D721Med (cell line): ENCODE data around the gene SLC9A9.

Source experiments
- DNase-seq: peaks from one replicate; pipeline ENCODE4 v3.0.0; 2011; ENCODE audit warnings: low spot score; ENCODE audit not compliant: insufficient read length
- FAIRE-seq: peaks from 2 replicates; lab custom pipeline; 2011; peaks lifted over from hg19 to GRCh38; lab: Jason Lieb, UNC
- TF ChIP-seq, protein P1 (sequence below): IDR thresholded peaks from 2 replicates; pipeline ENCODE4 v1.5.1; 2012; ENCODE audit warnings: mild to moderate bottlenecking, control low read depth; ENCODE audit not compliant: insufficient read depth; ENCODE audit errors: missing control alignments

Gene SLC9A9

DNA sequence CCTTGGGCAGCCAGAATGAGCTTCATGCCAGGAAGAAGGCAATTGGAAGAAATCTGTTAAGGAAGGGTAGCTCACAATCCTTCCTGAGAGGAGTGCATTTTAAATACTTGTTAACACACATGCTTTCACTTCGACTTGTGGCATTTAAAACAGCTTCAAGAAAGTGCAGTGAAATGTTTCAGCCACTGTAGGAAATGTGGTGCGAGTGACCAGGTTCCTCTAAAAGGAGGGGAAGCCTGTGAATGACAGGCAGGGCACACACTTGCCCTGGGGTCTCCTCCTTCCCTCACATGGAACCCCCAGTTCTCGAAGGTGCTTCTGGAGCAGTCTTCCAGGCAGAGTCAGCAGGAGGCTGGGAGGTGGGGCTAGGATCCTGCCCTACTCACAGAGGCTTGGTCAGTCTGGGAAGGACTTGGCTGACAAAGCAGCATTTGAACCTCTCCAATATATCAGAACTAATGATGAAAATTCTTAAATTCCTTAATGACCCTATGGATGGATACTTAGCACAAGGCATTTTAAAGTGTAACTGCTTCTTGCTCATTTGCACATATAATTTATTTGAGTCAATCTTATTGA lies 370.1 kb downstream of the SLC9A9 start:
- FAIRE-seq (no peak), DNase-seq (no peak)
- TF ChIP-seq, protein P1, sequence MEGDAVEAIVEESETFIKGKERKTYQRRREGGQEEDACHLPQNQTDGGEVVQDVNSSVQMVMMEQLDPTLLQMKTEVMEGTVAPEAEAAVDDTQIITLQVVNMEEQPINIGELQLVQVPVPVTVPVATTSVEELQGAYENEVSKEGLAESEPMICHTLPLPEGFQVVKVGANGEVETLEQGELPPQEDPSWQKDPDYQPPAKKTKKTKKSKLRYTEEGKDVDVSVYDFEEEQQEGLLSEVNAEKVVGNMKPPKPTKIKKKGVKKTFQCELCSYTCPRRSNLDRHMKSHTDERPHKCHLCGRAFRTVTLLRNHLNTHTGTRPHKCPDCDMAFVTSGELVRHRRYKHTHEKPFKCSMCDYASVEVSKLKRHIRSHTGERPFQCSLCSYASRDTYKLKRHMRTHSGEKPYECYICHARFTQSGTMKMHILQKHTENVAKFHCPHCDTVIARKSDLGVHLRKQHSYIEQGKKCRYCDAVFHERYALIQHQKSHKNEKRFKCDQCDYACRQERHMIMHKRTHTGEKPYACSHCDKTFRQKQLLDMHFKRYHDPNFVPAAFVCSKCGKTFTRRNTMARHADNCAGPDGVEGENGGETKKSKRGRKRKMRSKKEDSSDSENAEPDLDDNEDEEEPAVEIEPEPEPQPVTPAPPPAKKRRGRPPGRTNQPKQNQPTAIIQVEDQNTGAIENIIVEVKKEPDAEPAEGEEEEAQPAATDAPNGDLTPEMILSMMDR = no peak

DNA sequence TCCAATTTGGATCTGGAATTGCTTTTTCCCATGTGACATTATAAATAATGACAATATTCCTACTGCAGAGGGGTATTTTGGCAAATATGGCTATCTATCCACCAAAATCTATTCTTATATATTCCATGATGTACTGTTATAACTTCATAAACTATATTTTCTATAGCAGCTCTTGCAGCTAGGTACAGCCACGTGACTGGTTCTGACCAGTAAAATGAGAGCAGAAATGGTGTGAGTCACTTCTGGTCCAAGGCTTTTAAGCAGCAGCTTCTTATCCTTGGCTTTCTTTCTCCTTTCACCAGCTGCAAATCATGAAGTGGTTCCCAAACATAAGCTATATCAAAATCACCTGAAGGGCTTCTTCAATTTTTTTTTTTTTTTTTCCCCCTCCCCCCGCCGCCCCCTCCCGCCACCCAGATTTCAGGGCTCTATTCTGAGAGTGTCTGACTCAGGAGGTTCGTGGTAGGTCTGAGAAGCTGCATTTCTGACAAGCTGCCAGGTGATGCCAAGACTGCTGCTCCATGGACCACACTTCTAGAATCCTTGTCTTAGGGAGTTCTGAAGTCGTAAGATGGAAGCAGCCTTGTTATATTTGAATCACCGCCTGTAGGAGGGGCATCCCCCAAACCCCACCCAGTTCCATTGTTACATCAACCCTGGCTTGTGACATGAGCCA lies 371.2 kb downstream of the SLC9A9 start:
- TF ChIP-seq, protein P1 = no peak
- DNase-seq = no peak
- FAIRE-seq = no peak

DNA sequence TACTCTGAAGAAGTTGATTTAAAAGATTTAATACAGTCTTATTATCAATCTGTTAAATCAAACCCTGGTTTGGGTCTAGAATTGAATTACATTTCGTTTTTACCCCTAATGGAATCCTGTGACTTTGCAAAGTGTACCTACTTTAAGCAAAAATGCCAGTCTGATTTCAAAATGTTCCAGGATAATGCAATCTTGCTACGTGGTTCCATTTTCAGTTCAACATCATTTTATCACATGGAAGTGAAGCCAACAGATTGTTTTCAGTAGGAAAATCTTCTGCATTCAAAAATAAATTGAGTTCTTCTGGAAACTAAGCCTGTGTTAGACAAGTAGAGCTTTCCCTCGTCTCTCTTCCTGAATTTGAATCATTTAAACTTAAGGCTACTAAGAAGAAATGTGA lies 372.3 kb downstream of the SLC9A9 start:
- TF ChIP-seq, protein P1 = no peak
- FAIRE-seq (no peak), DNase-seq (no peak)

DNA sequence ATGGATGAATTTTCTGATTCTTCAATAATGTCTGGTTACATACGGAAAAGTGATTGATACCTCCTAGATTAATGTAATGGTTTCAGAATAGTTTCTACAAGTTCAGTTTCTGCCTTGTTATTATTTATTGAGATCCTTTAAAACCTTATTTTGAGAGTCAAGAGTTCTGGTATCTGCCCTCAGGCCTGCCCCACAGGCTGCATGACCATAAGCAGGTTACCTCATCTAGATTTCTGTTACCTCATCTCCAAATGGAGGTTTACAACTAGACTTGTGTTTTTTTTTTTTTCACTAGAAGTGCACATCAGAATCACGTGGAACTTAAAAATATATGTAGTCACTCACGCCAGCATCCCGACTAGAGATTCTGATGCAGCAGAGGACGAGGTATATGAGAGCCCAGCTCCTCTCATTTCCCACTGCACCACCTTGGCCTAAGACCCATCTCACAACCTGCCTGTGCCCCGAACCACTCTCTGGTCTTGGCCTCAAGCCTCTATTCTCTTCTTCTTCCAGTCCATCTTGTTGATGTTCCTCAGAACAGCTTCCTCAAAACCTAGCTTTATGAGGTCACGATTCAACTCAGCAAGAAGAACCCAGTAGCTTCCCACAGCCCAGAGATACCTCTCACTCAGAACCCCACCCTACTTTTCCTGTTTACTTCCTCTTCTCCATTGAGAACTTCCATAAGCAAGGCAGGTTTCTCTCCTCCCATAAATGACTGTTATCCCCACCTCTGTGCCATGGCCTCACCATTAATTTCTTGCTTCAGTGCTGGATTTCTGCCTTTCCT lies 375.3 kb downstream of the SLC9A9 start:
- FAIRE-seq = no peak

DNA sequence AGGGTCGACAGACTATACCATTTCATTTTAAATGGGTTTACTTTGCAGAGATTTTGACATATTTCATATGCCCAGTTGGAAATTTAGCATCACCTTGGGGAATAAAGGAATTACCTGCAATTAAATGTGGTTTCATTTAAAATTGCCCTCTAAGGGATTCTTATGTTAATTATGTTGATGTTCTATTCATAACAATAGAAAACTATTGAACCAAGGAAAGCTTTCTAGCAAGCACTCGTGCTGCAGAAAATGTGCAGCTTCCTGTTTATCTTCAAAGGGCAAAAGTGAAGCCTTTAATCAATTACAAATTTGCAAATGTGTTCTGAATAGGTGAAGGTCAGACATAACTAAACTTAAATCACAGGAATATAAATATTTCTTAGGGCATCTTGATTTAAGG lies 376.6 kb downstream of the SLC9A9 start:
- no peak for FAIRE-seq
- TF ChIP-seq, protein P1 = no peak
- DNase-seq = no peak

More for the DNA sequence above, 375.3 kb downstream of the SLC9A9 start:
- TF ChIP-seq, protein P1 = no peak
- no peak for DNase-seq

DNA sequence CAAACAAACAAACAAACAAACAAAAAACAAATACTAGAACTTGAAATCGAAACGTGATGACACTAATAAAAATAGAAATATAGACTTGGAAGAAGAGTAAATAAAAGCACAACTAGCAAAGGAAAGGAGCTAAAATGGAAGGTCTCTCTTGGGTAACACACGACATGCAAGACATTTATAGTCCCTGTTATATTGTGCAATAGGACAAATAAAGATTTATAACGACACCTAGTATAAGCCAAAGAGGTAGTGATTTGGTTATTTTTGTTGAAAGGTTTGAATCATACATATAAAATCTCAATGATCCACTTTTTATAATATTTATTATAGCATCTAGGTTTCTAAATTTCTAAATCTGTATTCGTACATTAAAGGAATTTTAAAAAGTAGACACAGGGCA lies 379.1 kb downstream of the SLC9A9 start:
- TF ChIP-seq, protein P1 = no peak
- no peak for DNase-seq
- FAIRE-seq = no peak
